IMR-90 (cell line): Measurements from ENCODE around the gene BANP. TPM values are rescaled to one million over a fixed set of nuclear protein-coding genes. Genes with fewer than 3 reads are reported as not detected.
"Not testable (repeated sequence)": the region's sequence is repeated elsewhere in the genome, so short reads cannot be mapped to it uniquely, and the experiment has no call there.

Experiments used
- ATAC-seq: fragments of 200-7000 bp; cut with Tn5 transposase; 2 replicates; pipeline ENCODE4 v1.9.1; 2020; ENCODE audit warnings: low read depth, mild to moderate bottlenecking, moderate library complexity
- BruUV-seq: library from RNA; stranded (reverse); fragments of 400-500 nt; replicated peaks from 2 replicates; lab custom pipeline; 2021; lab: Mats Ljungman, UMichigan
- CTCF ChIA-PET: fragments of 300-600 bp; formaldehyde crosslinking; extraction: SDS; loops from one replicate; lab custom pipeline; 2021; ENCODE audit warnings: antibody characterized with exemption; lab: Yijun Ruan, JAX
- POLR2A ChIA-PET: fragments of 300-600 bp; sonication (Branson Sonifier 250); formaldehyde crosslinking; loops from one replicate; lab custom pipeline; 2022; ENCODE audit warnings: antibody characterized with exemption; ENCODE audit not compliant: unreplicated experiment; lab: Charles Lee
- DNase-seq: peaks from one replicate; pipeline ENCODE4 v3.0.0; 2013
- H2AFZ ChIP-seq: replicated peaks from 2 replicates; pipeline ENCODE3; 2013; ENCODE audit warnings: low read length, mild to moderate bottlenecking; ENCODE audit not compliant: poor library complexity
- H2AK5ac ChIP-seq: 2 replicates; pipeline ENCODE4 v1.6.1; 2013; ENCODE audit warnings: low read depth, low read length, inconsistent platforms
- H2AK9ac ChIP-seq: replicated peaks from 2 replicates; pipeline ENCODE3; 2013; ENCODE audit warnings: mild to moderate bottlenecking, low read depth, low read length, moderate library complexity; ENCODE audit not compliant: poor library complexity
- H2BK120ac ChIP-seq: 2 replicates; pipeline ENCODE4 v1.6.1; 2013; ENCODE audit warnings: low read depth, low read length, inconsistent platforms
- H2BK15ac ChIP-seq: 3 replicates; pipeline ENCODE4 v1.6.1; 2013; ENCODE audit warnings: low read depth, low read length, inconsistent platforms
- H2BK20ac ChIP-seq: 2 replicates; pipeline ENCODE4 v1.6.1; 2013; ENCODE audit warnings: low read depth, mild to moderate bottlenecking, inconsistent platforms, low read length, moderate library complexity
- H2BK5ac ChIP-seq: 2 replicates; pipeline ENCODE4 v1.6.1; 2013; ENCODE audit warnings: mild to moderate bottlenecking, low read depth, low read length, inconsistent platforms; ENCODE audit not compliant: poor library complexity, severe bottlenecking
- H3K14ac ChIP-seq: replicated peaks from 2 replicates; pipeline ENCODE4 v1.6.1; 2013; ENCODE audit warnings: low read depth, low read length, inconsistent platforms
- H3K18ac ChIP-seq: 2 replicates; pipeline ENCODE4 v1.6.1; 2013; ENCODE audit warnings: low read depth, low read length, control low read depth
- H3K23ac ChIP-seq: 2 replicates; pipeline ENCODE4 v1.6.1; 2013; ENCODE audit warnings: low read depth, low read length, inconsistent platforms
- H3K27ac ChIP-seq: 2 replicates; pipeline ENCODE4 v1.5.1; 2013; ENCODE audit warnings: mild to moderate bottlenecking, control low read depth, low read length; ENCODE audit not compliant: insufficient read depth
- H3K27me3 ChIP-seq: 2 replicates; pipeline ENCODE4 v1.6.1; 2013; ENCODE audit warnings: low read length; ENCODE audit not compliant: control insufficient read depth, insufficient read depth
- H3K36me3 ChIP-seq: 2 replicates; pipeline ENCODE4 v1.6.1; 2013; ENCODE audit warnings: low read length, mixed read lengths; ENCODE audit not compliant: control insufficient read depth, insufficient read depth
- H3K4ac ChIP-seq: 2 replicates; pipeline ENCODE4 v1.6.1; 2013; ENCODE audit warnings: low read depth, low read length, inconsistent platforms
- H3K4me1 ChIP-seq: 2 replicates; pipeline ENCODE4 v1.6.1; 2013; ENCODE audit warnings: low read length, mixed read lengths; ENCODE audit not compliant: control insufficient read depth, insufficient read depth
- H3K4me2 ChIP-seq: 2 replicates; pipeline ENCODE4 v1.6.1; 2013; ENCODE audit warnings: low read depth, mild to moderate bottlenecking, control low read depth, low read length, moderate library complexity
- H3K4me3 ChIP-seq: 2 replicates; pipeline ENCODE4 v1.5.1; 2013; ENCODE audit warnings: low read depth, mild to moderate bottlenecking, control low read depth, low read length, moderate library complexity; ENCODE audit not compliant: insufficient read depth
- H3K56ac ChIP-seq: 2 replicates; pipeline ENCODE4 v1.6.1; 2013; ENCODE audit warnings: low read length, inconsistent platforms; ENCODE audit not compliant: insufficient read depth; ENCODE audit errors: extremely low read depth
- H3K79me1 ChIP-seq, 2 experiments: 2 replicates each; pipeline ENCODE4 v1.6.1; 2013; ENCODE audit warnings: low read length in 2 of 2, inconsistent platforms in 1 of 2, low read depth in 1 of 2
- H3K9ac ChIP-seq: 2 replicates; pipeline ENCODE4 v1.6.1; 2013; ENCODE audit warnings: low read depth, low read length, control low read depth
- H3K9me1 ChIP-seq: 2 replicates; pipeline ENCODE4 v1.6.1; 2013; ENCODE audit warnings: low read length, inconsistent platforms; ENCODE audit not compliant: insufficient read depth
- H3K9me3 ChIP-seq: 2 replicates; pipeline ENCODE4 v1.6.1; 2013; ENCODE audit warnings: low read length; ENCODE audit not compliant: control insufficient read depth, insufficient read depth
- H4K20me1 ChIP-seq: 2 replicates; pipeline ENCODE4 v1.6.1; 2013; ENCODE audit warnings: low read length, inconsistent platforms; ENCODE audit not compliant: insufficient read depth
- H4K5ac ChIP-seq: 2 replicates; pipeline ENCODE4 v1.6.1; 2013; ENCODE audit warnings: mild to moderate bottlenecking, low read depth, low read length, control low read depth
- H4K8ac ChIP-seq, 2 experiments: 2 replicates each; pipeline ENCODE4 v1.6.1; 2013; ENCODE audit warnings: low read depth in 2 of 2, low read length in 2 of 2, control low read depth in 1 of 2, inconsistent platforms in 1 of 2
- H4K91ac ChIP-seq: 2 replicates; pipeline ENCODE4 v1.6.1; 2013; ENCODE audit warnings: low read depth, low read length, inconsistent platforms; ENCODE audit not compliant: insufficient read depth
- WGBS, 2 experiments: methylation state at CpG; one replicate each; pipeline versions ENCODE4 v1.1.5 to v1.1.7; 2013; ENCODE audit warnings: missing lambda C conversion rate in 2 of 2; ENCODE audit not compliant: insufficient read length in 1 of 2; ENCODE audit errors: extremely low coverage in 2 of 2; 5-methylcytosine and 5-hydroxymethylcytosine counted together
- dilution Hi-C: fragments of 300-500 bp; cut with HindIII; formaldehyde crosslinking; loops from one replicate; pipeline ENCODE4 v1.14.3; 2018; ENCODE audit warnings: low sequenced_read_pairs; ENCODE audit not compliant: unreplicated experiment
- in situ Hi-C: fragments of 300-500 bp; cut with MboI; formaldehyde crosslinking; loops from 3 replicates; pipeline ENCODE4 v1.14.3; 2019; ENCODE audit warnings: low sequenced_read_pairs, inconsistent platforms, mixed read lengths
- intact Hi-C: fragments of 100-400 bp; cut with micrococcal nuclease; formaldehyde crosslinking; loops from 2 replicates; pipeline ENCODE4 v1.10.0; 2022
- polyA plus RNA-seq, 3 experiments: library from polyadenylated mRNA; depleted of rRNA; stranded (reverse); fragments of >200 nt; gene quantifications; 2 replicates each; pipeline ENCODE4 v1.2.3, GENCODE V29; 2012; ENCODE audit warnings: low replicate concordance in 1 of 3
- total RNA-seq: library from RNA; depleted of rRNA; stranded (reverse); fragments of >200 nt; gene quantifications from 2 replicates; pipeline ENCODE4 v1.2.3, GENCODE V29; 2012

The BANP gene
- total and polyA plus RNA-seq, 2 of the 4 experiments (the other 2 are of a cell fraction): 17.4 to 17.9 TPM

GRCh38 chr16:88091221-88091971 is 140.2 kb downstream of the BANP start:
- H2AK5ac ChIP-seq, H3K14ac ChIP-seq, H2BK20ac ChIP-seq, H3K79me1 ChIP-seq, POLR2A ChIA-PET, H4K91ac ChIP-seq, intact Hi-C loops, H4K5ac ChIP-seq, H3K4me3 ChIP-seq, H3K9ac ChIP-seq, in situ Hi-C loops, H3K9me3 ChIP-seq, H3K18ac ChIP-seq, H2AFZ ChIP-seq, H2BK5ac ChIP-seq, dilution Hi-C loops, H3K27me3 ChIP-seq, H2BK15ac ChIP-seq, H3K4ac ChIP-seq, H3K9me1 ChIP-seq, H3K36me3 ChIP-seq, H2BK120ac ChIP-seq, H2AK9ac ChIP-seq, BruUV-seq, H3K4me1 ChIP-seq, H3K27ac ChIP-seq, H3K4me2 ChIP-seq, H3K23ac ChIP-seq, CTCF ChIA-PET, H4K20me1 ChIP-seq, H4K8ac ChIP-seq, H3K56ac ChIP-seq: not testable (repeated sequence)
- peak; percentile 69 for ATAC-seq
- peak; percentile 26 for DNase-seq
- 80% methylated on average over 9 of the region's 35 CpGs; no CpG with 5 or more reads in 1 of the 2 experiments for WGBS, 2 experiments

GRCh38 chr16:88091972-88092302 is 140.7 kb downstream of the BANP start:
- H3K4ac ChIP-seq: not testable (repeated sequence)

More at GRCh38 chr16:88091972-88092302, 140.7 kb downstream of the BANP start:
- H3K4me2 ChIP-seq, H3K4me1 ChIP-seq, H3K27ac ChIP-seq, CTCF ChIA-PET, H4K20me1 ChIP-seq, H4K91ac ChIP-seq, H3K79me1 ChIP-seq, H2BK120ac ChIP-seq, H2AK9ac ChIP-seq, intact Hi-C loops, H2BK5ac ChIP-seq, H3K14ac ChIP-seq, H3K9ac ChIP-seq, H2AFZ ChIP-seq, in situ Hi-C loops, BruUV-seq, H4K8ac ChIP-seq, H3K56ac ChIP-seq, H3K27me3 ChIP-seq, H3K36me3 ChIP-seq, H3K18ac ChIP-seq, H3K4me3 ChIP-seq, H2BK20ac ChIP-seq, H4K5ac ChIP-seq, H3K9me3 ChIP-seq, dilution Hi-C loops, H2BK15ac ChIP-seq, DNase-seq, H2AK5ac ChIP-seq, H3K23ac ChIP-seq, POLR2A ChIA-PET, H3K9me1 ChIP-seq: not testable (repeated sequence)
- 17% methylated on average over 1 of the region's 9 CpGs; no CpG with 5 or more reads in 1 of the 2 experiments for WGBS, 2 experiments
- ATAC-seq: peak; percentile 8; the same call in 1 of the 2 replicates
